Neural crest cell (in vitro differentiated cells): ENCODE data around the gene SSUH2. TPM values are rescaled to one million over a fixed set of nuclear protein-coding genes. Genes with fewer than 3 reads are reported as not detected.
"Not testable (repeated sequence)": the region's sequence is repeated elsewhere in the genome, so short reads cannot be mapped to it uniquely, and the experiment has no call there.

ENCODE experiments used
- DNase-seq: peaks from one replicate; pipeline ENCODE4 v3.0.0; 2021; ENCODE audit warnings: low read depth, mixed read lengths, low spot score
- H3K27ac Mint-ChIP-seq: one replicate; pipeline ENCODE4 v1.8.0; 2021; ENCODE audit warnings: mild to moderate bottlenecking, mixed read lengths; ENCODE audit not compliant: unreplicated experiment
- H3K27me3 Mint-ChIP-seq: 2 replicates; pipeline ENCODE4 v1.8.0; 2021; ENCODE audit warnings: low read depth, mild to moderate bottlenecking, mixed read lengths
- H3K36me3 Mint-ChIP-seq: 2 replicates; pipeline ENCODE4 v1.8.0; 2021; ENCODE audit warnings: low read depth, mild to moderate bottlenecking, mixed read lengths
- H3K4me1 Mint-ChIP-seq: 2 replicates; pipeline ENCODE4 v1.8.0; 2021; ENCODE audit warnings: mixed read lengths
- H3K4me3 Mint-ChIP-seq: one replicate; pipeline ENCODE4 v1.8.0; 2021; ENCODE audit warnings: mild to moderate bottlenecking, mixed read lengths
- H3K9me3 Mint-ChIP-seq: 2 replicates; pipeline ENCODE4 v1.8.0; 2021; ENCODE audit warnings: mixed read lengths
- total RNA-seq: library from RNA; stranded (reverse); gene quantifications from 2 replicates; pipeline ENCODE4 v1.2.1, GENCODE V29; 2021
- TF ChIP-seq, protein P1 (sequence below): fragments of 200-600 bp; sonication (generic); conservative IDR thresholded peaks from 2 replicates; pipeline ENCODE4 v1.5.0; 2021; ENCODE audit warnings: antibody characterized with exemption, mild to moderate bottlenecking

SSUH2 gene
- total RNA-seq, 1 donor from 2014 or later, result 14.1 TPM

DNA sequence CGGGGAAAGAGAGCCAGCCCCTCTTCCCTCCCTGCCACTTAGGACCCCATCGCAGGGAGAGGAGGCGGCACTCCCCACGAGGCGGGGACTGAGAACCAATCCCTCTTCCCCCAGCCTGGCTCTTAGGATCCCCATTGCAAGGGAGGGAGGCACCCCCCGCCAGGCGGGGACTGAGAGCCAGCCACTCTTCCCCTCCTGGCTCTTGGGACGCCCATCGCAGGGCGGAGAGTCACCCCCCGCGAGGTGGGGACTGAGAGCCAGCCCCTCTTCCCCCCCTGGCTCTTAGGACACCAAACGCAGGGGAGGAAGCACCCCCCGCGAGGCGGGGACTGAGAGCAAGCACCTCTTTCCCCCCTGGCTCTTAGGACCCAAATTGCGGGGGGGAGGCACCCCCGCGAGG lies 34.2 kb upstream of the SSUH2 start:
- peaks cover 3% of the 10 kb centered on the region for H3K36me3 Mint-ChIP-seq
- DNase-seq, result no peak
- TF ChIP-seq, protein P1, sequence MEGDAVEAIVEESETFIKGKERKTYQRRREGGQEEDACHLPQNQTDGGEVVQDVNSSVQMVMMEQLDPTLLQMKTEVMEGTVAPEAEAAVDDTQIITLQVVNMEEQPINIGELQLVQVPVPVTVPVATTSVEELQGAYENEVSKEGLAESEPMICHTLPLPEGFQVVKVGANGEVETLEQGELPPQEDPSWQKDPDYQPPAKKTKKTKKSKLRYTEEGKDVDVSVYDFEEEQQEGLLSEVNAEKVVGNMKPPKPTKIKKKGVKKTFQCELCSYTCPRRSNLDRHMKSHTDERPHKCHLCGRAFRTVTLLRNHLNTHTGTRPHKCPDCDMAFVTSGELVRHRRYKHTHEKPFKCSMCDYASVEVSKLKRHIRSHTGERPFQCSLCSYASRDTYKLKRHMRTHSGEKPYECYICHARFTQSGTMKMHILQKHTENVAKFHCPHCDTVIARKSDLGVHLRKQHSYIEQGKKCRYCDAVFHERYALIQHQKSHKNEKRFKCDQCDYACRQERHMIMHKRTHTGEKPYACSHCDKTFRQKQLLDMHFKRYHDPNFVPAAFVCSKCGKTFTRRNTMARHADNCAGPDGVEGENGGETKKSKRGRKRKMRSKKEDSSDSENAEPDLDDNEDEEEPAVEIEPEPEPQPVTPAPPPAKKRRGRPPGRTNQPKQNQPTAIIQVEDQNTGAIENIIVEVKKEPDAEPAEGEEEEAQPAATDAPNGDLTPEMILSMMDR, result no peak
- H3K27me3 Mint-ChIP-seq, result no peaks in the 10 kb centered on the region
- H3K4me1 Mint-ChIP-seq, result peaks cover 67% of the 10 kb centered on the region
- H3K4me3 Mint-ChIP-seq, result no peak overlapping the region
- H3K9me3 Mint-ChIP-seq, result no peaks in the 10 kb centered on the region
- H3K27ac Mint-ChIP-seq, result no peak overlapping the region

DNA sequence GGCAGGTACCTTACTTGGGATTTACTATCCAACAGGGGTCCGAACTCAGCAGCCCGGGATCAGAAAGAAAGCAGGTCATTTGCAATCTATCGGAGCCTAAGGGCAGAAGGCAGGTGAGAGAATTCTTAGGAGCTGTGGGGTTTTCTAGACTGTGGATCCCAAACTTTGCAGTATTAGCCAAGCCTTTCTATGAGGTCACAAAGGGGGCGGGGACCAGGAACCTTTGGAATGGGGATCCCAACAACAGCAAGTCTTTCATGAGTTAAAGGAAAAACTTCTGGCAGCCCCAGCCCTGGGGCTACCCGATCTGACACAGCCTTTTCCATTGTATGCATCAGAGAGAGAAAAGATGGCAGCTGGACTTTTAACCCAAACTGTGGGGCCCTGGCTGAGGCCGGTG lies 32.7 kb upstream of the SSUH2 start:
- H3K36me3 Mint-ChIP-seq, H3K9me3 Mint-ChIP-seq, DNase-seq, H3K27me3 Mint-ChIP-seq: not testable (repeated sequence)
- peaks cover 61% of the 10 kb centered on the region for H3K4me1 Mint-ChIP-seq
- peak overlapping the region; percentile 78 for H3K4me3 Mint-ChIP-seq
- H3K27ac Mint-ChIP-seq, result peak overlapping the region; percentile 95

GRCh38 chr3:8675591-8675990 lies 31.0 kb upstream of the SSUH2 start:
- DNase-seq, H3K27me3 Mint-ChIP-seq, H3K36me3 Mint-ChIP-seq, H3K9me3 Mint-ChIP-seq: not testable (repeated sequence)
- H3K27ac Mint-ChIP-seq, result peak overlapping the region; percentile 97
- H3K4me3 Mint-ChIP-seq, result peak overlapping the region; percentile 81
- peaks cover 52% of the 10 kb centered on the region for H3K4me1 Mint-ChIP-seq

DNA sequence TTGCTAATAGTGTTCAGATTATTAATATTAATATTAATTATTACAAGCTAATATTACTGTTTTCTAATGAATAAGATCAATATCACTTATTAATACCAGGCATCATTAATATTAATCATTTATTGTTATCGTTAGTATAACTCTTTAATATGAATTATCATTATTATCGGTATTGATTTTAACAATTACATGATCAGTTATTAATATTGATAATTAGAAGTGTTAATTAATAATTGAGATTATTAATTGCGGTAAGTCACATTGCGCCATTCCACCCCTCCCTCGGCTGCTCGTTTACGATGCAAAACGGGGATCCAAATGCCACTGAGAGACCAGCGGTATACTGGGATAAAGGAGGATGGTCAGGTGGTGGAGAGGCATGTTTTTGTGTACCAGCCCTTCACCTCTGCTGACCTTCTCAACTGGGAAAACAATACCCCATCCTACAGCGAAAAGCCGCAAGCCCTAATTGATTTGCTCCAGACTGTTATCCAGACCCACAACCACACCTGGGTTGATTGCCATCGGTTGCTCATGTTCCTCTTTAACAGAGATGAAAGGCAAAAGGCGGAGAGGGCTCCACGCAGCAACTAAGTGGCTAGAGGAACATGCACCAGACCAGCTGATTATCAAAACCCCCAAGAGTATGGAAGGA lies 28.6 kb upstream of the SSUH2 start:
- H3K9me3 Mint-ChIP-seq, result peaks cover 11% of the 10 kb centered on the region
- no peak for DNase-seq
- H3K36me3 Mint-ChIP-seq, result peaks cover 12% of the 10 kb centered on the region
- H3K27me3 Mint-ChIP-seq, result no peaks in the 10 kb centered on the region
- TF ChIP-seq, protein P1, result no peak
- no peak overlapping the region for H3K4me3 Mint-ChIP-seq
- H3K4me1 Mint-ChIP-seq, result peaks cover 55% of the 10 kb centered on the region
- peak overlapping the region; percentile 7 for H3K27ac Mint-ChIP-seq

DNA sequence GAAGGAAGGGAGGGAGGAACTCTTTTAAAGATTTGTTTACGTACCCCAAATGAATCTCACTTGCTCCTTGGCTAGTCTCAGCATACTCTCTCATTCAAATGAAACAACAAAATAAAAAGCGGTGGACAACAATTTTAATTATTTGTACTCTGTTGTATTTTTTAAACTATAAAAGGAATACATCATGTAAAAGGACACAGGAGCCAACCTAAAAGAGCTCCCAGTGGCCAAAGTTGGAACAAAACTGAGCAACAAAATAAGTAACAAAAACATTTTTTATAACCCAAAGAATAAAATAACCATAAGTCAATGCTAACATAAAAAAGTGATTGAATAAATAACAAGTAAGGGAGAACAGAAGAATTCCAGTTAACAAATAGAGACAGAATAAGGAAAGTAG lies 24.4 kb upstream of the SSUH2 start:
- Mint-ChIP-seq H3K27me3 (no peaks in the 10 kb centered on the region), H3K4me3 (no peak overlapping the region), H3K36me3 (peaks cover 10% of the 10 kb centered on the region), H3K9me3 (peaks cover 11% of the 10 kb centered on the region), H3K4me1 (peaks cover 63% of the 10 kb centered on the region), H3K27ac (no peak overlapping the region)
- TF ChIP-seq, protein P1, result peak; percentile 42
- DNase-seq, result no peak

- Mint-ChIP-seq H3K36me3 (peaks cover 10% of the 10 kb centered on the region), H3K27ac (no peak overlapping the region), H3K27me3 (no peaks in the 10 kb centered on the region), H3K4me1 (peaks cover 61% of the 10 kb centered on the region), H3K9me3 (peaks cover 11% of the 10 kb centered on the region), H3K4me3 (no peak overlapping the region)
- DNase-seq, result no peak
- TF ChIP-seq, protein P1, result no peak
These were observed 23.6 kb upstream of the SSUH2 start for GRCh38 chr3:8668216-8668615.
